HG03045 (cell line): ENCODE data around the gene TECR.
A peak's percentile ranks its signal among the peaks of the same experiment; 100 is the strongest.
"Not testable (repeated sequence)": the region's sequence is repeated elsewhere in the genome, so short reads cannot be mapped to it uniquely, and the experiment has no call there.

ENCODE experiments used
- ATAC-seq: cut with Tn5 transposase; IDR thresholded peaks from one replicate; pipeline ENCODE4 v1.9.1; 2021; ENCODE audit warnings: mild to moderate bottlenecking, moderate library complexity; ENCODE audit not compliant: unreplicated experiment

Gene TECR

DNA sequence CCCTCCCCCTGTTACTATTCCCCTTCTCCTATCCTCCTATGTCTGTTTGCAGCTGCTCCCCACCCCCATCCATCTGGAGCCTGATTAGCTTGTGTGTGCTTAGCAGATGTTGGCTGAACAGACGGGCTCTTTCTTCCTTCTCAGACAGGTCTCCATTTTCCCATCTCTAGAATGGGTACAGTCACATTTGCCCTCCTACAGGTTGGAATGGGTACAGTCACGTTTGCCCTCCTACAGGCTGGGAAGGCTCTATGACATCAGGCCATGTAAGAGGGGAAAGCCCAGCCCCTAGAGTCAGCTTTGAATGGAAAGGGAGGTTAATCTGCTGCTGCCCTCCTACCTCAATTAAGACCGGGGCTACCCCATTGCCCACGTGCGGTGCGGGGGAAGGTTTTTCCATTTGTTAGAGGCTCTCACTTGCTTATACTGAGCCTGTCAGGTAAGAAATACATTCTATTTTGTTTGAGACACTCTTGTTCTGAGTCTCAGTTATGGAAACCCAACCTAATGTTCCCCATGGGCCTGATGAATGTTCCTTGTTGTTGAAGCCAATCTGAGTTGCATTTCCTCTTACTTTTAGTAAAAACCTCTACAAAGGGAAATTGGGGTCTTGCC is 51.3 kb downstream of the TECR start:
- ATAC-seq: no peak

DNA sequence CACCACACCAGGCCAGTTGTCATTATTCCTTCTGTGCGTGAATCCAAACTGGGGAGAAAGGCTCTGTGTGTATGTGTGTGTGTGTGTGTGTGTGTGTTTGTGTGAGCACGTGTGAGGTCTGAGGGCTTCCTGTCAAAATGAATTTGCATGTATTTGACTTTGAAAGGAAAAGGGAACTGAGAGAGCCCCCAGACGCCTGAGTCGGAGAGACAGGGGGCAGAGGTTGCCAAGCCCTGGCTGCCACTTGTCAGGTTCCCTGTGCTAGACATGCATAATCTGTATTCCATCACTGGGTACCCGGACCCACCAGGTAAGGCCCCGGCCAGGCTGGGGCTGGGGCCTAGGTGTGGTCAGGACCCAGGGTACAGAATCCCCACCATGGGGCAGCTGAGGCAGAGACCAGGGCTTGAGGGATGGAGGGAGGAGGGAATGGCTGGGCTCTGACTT is 53.5 kb downstream of the TECR start, which contains the start of gene CLEC17A:
Gene CLEC17A, plus strand, starts transcription at position 191 of the 447 bp plus-strand sequence. Its CDS starts 77 bp downstream, at position 268.
- no peak for ATAC-seq

DNA sequence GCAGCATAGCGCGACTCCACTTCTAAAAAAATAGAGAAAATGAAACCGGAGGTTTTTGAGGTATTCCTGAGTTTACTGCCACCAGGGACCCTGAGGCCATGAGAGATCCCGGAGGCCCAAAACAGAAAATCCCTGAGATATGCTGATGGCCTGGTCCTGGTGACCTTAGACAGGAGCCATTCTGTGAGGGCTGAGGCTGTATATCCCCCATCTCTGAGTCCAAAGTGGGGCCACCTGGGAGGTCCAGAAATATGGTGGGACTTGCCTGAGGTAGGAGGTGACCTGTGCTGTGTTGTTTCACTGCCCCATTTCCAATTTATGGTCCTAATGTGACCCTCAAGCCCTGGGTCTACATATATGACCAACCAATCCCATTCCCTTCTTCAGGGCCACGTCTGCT is 55.0 kb downstream of the TECR start:
- not testable (repeated sequence) for ATAC-seq

DNA sequence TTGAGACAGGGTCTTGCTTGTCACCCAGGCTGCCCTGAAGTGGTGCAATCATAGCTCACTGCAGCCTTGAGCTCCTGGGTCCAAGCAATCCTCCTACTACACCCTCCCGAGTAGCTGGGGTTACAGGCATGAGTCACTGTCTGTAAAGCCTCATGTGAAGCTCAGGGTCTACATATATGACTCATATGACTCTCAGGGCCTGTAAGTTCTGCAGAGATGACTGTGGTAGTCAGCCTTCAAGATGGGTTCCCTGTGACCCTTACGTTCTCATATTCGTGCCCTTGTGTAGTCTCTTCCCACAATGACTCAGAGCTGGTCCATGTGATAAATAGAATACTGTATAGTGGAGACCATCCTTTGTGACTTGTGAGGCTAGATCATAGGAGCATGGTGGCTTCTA is 55.8 kb downstream of the TECR start:
- ATAC-seq: peak; percentile 53

DNA sequence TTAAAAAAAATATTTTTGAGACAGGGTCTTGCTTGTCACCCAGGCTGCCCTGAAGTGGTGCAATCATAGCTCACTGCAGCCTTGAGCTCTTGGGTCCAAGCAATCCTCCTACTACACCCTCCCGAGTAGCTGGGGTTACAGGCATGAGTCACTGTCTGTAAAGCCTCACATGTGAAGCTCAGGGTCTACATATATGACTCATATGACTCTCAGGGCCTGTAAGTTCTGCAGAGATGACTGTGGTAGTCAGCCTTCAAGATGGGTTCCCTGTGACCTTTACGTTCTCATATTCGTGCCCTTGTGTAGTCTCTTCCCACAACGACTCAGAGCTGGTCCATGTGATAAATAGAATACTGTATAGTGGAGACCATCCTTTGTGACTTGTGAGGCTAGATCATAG is 60.0 kb downstream of the TECR start:
- not testable (repeated sequence) for ATAC-seq

DNA sequence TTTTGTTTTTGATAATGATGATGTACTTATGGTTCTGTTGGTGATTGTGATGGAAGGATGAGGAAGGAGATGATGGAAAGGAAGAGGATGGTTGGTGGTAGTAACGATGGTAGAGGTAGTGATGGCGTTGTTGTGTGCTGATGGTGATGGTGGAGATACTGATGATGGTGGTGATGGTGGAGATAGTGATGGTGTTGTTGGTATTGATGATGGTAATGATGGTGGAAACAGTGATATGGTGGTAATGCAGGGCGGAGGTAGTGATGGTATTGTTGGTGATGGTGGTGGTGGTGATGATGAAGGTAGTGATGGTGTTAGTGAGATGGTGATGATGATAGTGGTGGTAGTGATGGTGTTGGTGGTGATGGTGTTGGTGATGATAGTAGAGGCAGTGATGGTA is 66.2 kb downstream of the TECR start:
- no peak for ATAC-seq

- no peak for ATAC-seq
Observed at GRCh38 chr19:14599548-14600147, 70.3 kb downstream of the TECR start.

GRCh38 chr19:14603990-14604387 is 74.6 kb downstream of the TECR start:
- no peak for ATAC-seq

DNA sequence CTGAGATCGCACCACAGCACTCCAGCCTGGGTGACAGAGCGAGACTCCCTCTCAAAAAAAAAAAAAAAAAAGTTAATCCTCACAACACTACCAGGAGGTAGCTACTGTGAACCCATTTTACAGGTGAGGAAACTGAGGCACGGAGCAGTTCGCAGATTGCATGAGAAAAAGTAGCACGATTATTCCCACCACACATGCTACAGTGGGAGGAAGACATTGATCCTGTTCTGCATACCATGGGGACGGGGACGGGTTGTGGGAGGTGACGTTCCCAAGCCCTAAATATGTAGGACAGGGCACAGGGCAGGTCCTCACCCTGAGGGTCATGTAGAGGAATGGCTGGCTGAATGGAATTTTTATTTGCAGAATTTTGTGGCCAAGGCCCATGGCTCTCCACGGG is 77.2 kb downstream of the TECR start:
- no peak for ATAC-seq

DNA sequence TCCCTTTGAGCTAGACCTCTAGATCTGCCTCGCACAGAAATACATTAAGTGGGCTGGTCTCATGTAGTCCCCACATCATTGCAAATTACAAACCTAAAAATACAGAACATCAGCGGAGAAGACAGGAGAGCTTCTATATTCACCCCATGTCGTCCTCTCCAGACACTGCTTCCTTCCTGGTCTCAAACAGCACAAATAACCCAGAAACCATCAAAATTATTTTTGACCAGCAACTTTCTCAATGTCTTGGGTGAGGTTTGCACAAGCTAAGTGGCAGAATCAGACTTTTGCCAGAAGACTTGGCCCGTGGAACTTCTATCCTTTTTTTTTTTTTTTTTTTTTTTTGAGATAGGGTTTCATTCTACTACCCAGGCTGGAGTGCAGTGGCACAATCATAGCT is 81.7 kb downstream of the TECR start:
- ATAC-seq: no peak

DNA sequence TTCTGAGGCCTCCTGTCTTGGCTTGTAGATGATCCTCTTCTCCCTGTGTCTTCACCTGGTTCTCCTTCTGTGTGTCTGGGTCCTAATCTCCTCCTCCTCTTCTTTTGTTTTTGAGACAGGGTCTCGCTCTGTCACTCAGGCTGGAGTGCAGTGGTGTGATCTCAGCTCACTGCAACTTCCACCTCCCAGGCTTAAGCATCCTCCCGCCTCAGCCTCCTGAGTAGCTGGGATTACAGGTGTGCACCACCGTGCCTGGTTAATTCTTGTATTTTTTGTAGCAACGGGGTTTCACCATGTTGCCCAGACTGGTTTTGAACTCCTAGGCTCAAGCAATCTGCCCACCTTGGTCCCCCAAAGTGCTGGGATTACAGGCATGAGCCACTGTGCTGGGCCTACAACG is 82.8 kb downstream of the TECR start:
- not testable (repeated sequence) for ATAC-seq

GRCh38 chr19:14612657-14613056 is 83.3 kb downstream of the TECR start:
- no peak for ATAC-seq

GRCh38 chr19:14613399-14614098 is 84.2 kb downstream of the TECR start:
- not testable (repeated sequence) for ATAC-seq

GRCh38 chr19:14614099-14614412 is 84.7 kb downstream of the TECR start:
- ATAC-seq: no peak
